ENCODE measurements around the gene GRAMD2B.

DNA sequence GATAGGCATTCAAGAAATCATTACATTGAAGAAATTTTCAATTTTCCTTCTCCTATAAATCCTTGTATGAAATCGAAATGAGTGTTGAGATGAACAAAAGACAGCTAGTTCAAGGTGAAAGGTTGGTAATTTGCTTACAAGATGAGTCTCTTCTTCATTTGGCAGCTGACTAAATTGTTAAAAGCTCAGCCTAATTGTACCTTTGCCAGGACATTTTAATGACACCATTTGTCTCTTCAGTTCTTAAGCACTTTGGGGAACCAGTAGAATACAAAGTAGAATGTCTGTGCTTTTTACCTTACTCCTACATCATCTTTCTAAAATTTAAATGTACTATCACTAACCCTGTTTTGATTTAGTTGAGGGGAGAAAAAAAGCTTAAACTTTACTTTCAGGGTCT, 59.4 kb downstream of the GRAMD2B start:
- no peak for TF ChIP-seq POLR2AphosphoS5 (IDR thresholded peaks at IDR 0.05; ENCODE audit: low read depth, low read length)
- TF ChIP-seq POLR2A (IDR thresholded peaks at IDR 0.05; ENCODE audit: low read depth, low read length) = no peak
- no peak for TF ChIP-seq TAF1 (IDR thresholded peaks at IDR 0.05; ENCODE audit: borderline replicate concordance, low read depth, low read length)
